PC-9 (cell line): ENCODE results near the gene PROC. TPM values are rescaled to one million over a fixed set of nuclear protein-coding genes. Genes with fewer than 3 reads are reported as not detected.
A peak's percentile ranks its signal among the peaks of the same experiment; 100 is the strongest.

Experiments
- BruUV-seq: library from RNA; stranded (reverse); fragments of 400-500 nt; replicated peaks from 2 replicates; lab custom pipeline; 2021; lab: Mats Ljungman, UMichigan
- CTCF ChIA-PET: fragments of 300-600 bp; sonication (Branson Sonifier 250); formaldehyde crosslinking; loops from one replicate; lab custom pipeline; 2022; ENCODE audit warnings: antibody characterized with exemption; lab: Charles Lee
- POLR2A ChIA-PET: fragments of 300-600 bp; sonication (Branson Sonifier 250); formaldehyde crosslinking; loops from one replicate; lab custom pipeline; 2022; ENCODE audit warnings: antibody characterized with exemption; ENCODE audit not compliant: unreplicated experiment; lab: Charles Lee
- DNase-seq, 2 experiments: peaks; one replicate each; pipeline versions ENCODE4 v3.0.0 to v3.0.0-alpha.2; 2015 to 2022; ENCODE audit warnings: mixed read lengths in 1 of 2
- H2AFZ ChIP-seq: fragments of 200-600 bp; sonication (generic); 2 replicates; pipeline ENCODE4 v1.8.1; 2017; ENCODE audit warnings: antibody characterized with exemption
- H3F3A ChIP-seq: fragments of 200-600 bp; sonication (generic); 2 replicates; pipeline ENCODE4 v1.8.1; 2017; ENCODE audit warnings: antibody characterized with exemption, mild to moderate bottlenecking, low read depth; ENCODE audit not compliant: insufficient read depth
- H3K27ac ChIP-seq: fragments of 200-600 bp; sonication (generic); 2 replicates; pipeline ENCODE4 v1.6.1; 2016; ENCODE audit warnings: mixed run types
- H3K27me3 ChIP-seq: fragments of 200-600 bp; sonication (generic); 2 replicates; pipeline ENCODE4 v1.6.1; 2016; ENCODE audit warnings: low read depth, mixed run types; ENCODE audit not compliant: insufficient read depth
- H3K36me3 ChIP-seq: fragments of 200-600 bp; sonication (generic); 2 replicates; pipeline ENCODE4 v1.6.1; 2016; ENCODE audit warnings: low read depth, mixed run types
- H3K4me1 ChIP-seq: fragments of 200-600 bp; sonication (generic); replicated peaks from 2 replicates; pipeline ENCODE4 v1.6.1; 2016; ENCODE audit warnings: mixed run types; ENCODE audit not compliant: insufficient read depth
- H3K4me2 ChIP-seq: fragments of 200-600 bp; sonication (generic); 2 replicates; pipeline ENCODE4 v1.6.1; 2017; ENCODE audit warnings: mixed run types
- H3K4me3 ChIP-seq: fragments of 200-600 bp; sonication (generic); 2 replicates; pipeline ENCODE4 v1.6.1; 2016; ENCODE audit warnings: mixed run types
- H3K79me2 ChIP-seq: fragments of 200-600 bp; sonication (generic); 2 replicates; pipeline ENCODE4 v1.6.1; 2017; ENCODE audit warnings: low read depth, mixed run types
- H3K9me2 ChIP-seq: fragments of 200-600 bp; sonication (generic); 2 replicates; pipeline ENCODE4 v1.8.1; 2017; ENCODE audit warnings: mild to moderate bottlenecking; ENCODE audit not compliant: insufficient read depth
- H3K9me3 ChIP-seq: fragments of 200-600 bp; sonication (generic); 2 replicates; pipeline ENCODE4 v1.8.1; 2016; ENCODE audit warnings: low read depth; ENCODE audit not compliant: insufficient read depth
- H4K20me1 ChIP-seq: fragments of 200-600 bp; sonication (generic); 2 replicates; pipeline ENCODE4 v1.8.1; 2017; ENCODE audit not compliant: insufficient read depth
- EZH2 ChIP-seq: fragments of 200-600 bp; sonication (generic); IDR thresholded peaks from 2 replicates; pipeline ENCODE4 v1.8.0; 2017; ENCODE audit warnings: antibody characterized with exemption, low read depth
- intact Hi-C: fragments of 100-400 bp; cut with micrococcal nuclease; formaldehyde crosslinking; loops from one replicate; pipeline ENCODE4 v1.10.0; 2022; ENCODE audit not compliant: unreplicated experiment
- total RNA-seq: library from RNA; stranded (reverse); gene quantifications from 2 replicates; pipeline ENCODE4 v1.2.3, GENCODE V29; 2021
- TF ChIP-seq, protein P1 (sequence below): fragments of 200-600 bp; sonication (generic); conservative IDR thresholded peaks from 2 replicates; pipeline ENCODE4 v1.6.1; 2017; ENCODE audit warnings: mixed run types, antibody characterized with exemption, mild to moderate bottlenecking, moderate library complexity

Gene PROC
- total RNA-seq, 1 experiment from 2014 or later, result 6.1 TPM

DNA sequence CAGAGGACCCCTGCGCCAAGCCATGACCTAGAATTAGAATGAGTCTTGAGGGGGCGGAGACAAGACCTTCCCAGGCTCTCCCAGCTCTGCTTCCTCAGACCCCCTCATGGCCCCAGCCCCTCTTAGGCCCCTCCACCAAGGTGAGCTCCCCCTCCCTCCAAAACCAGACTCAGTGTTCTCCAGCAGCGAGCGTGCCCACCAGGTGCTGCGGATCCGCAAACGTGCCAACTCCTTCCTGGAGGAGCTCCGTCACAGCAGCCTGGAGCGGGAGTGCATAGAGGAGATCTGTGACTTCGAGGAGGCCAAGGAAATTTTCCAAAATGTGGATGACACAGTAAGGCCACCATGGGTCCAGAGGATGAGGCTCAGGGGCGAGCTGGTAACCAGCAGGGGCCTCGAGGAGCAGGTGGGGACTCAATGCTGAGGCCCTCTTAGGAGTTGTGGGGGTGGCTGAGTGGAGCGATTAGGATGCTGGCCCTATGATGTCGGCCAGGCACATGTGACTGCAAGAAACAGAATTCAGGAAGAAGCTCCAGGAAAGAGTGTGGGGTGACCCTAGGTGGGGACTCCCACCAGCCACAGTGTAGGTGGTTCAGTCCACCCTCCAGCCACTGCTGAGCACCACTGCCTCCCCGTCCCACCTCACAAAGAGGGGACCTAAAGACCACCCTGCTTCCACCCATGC lies 3.0 kb downstream of the PROC start:
- Histone ChIP-seq H3K27me3 (no peaks in the 10 kb centered on the region), H3K36me3 (no peaks in the 10 kb centered on the region), H3K4me2 (no peak overlapping the region), H4K20me1 (no peaks in the 10 kb centered on the region), H3K9me2 (no peaks in the 10 kb centered on the region), H3K4me3 (no peak overlapping the region), H3F3A (peaks cover 8% of the 10 kb centered on the region), H2AFZ (no peak overlapping the region), H3K79me2 (no peaks in the 10 kb centered on the region), H3K27ac (no peak overlapping the region), H3K4me1 (peaks cover 15% of the 10 kb centered on the region), H3K9me3 (no peaks in the 10 kb centered on the region)
- CTCF ChIA-PET, result no interaction called here
- TF ChIP-seq, protein P1, sequence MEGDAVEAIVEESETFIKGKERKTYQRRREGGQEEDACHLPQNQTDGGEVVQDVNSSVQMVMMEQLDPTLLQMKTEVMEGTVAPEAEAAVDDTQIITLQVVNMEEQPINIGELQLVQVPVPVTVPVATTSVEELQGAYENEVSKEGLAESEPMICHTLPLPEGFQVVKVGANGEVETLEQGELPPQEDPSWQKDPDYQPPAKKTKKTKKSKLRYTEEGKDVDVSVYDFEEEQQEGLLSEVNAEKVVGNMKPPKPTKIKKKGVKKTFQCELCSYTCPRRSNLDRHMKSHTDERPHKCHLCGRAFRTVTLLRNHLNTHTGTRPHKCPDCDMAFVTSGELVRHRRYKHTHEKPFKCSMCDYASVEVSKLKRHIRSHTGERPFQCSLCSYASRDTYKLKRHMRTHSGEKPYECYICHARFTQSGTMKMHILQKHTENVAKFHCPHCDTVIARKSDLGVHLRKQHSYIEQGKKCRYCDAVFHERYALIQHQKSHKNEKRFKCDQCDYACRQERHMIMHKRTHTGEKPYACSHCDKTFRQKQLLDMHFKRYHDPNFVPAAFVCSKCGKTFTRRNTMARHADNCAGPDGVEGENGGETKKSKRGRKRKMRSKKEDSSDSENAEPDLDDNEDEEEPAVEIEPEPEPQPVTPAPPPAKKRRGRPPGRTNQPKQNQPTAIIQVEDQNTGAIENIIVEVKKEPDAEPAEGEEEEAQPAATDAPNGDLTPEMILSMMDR, result no peak
- DNase-seq, result no peak
- POLR2A ChIA-PET, result no interaction called here
- intact Hi-C loops, result loop anchor here (5.0 kb wide), 1 partner anchor 74 kb away; no protein-coding TSS in a partner anchor
- no TSS peak for BruUV-seq

DNA sequence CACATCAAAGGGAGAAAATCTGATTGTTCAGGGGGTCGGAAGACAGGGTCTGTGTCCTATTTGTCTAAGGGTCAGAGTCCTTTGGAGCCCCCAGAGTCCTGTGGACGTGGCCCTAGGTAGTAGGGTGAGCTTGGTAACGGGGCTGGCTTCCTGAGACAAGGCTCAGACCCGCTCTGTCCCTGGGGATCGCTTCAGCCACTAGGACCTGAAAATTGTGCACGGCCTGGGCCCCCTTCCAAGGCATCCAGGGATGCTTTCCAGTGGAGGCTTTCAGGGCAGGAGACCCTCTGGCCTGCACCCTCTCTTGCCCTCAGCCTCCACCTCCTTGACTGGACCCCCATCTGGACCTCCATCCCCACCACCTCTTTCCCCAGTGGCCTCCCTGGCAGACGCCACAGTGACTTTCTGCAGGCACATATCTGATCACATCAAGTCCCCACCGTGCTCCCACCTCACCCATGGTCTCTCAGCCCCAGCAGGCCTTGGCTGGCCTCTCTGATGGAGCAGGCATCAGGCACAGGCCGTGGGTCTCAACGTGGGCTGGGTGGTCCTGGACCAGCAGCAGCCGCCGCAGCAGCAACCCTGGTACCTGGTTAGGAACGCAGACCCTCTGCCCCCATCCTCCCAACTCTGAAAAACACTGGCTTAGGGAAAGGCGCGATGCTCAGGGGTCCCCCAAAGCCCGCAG lies 3.8 kb downstream of the PROC start:
- no peaks in the 10 kb centered on the region for H3K9me3 ChIP-seq
- H3K4me3 ChIP-seq, result no peak overlapping the region
- CTCF ChIA-PET, result no interaction called here
- no peak overlapping the region for H3K27ac ChIP-seq
- POLR2A ChIA-PET, result no interaction called here
- no TSS peak for BruUV-seq
- TF ChIP-seq, protein P1, result no peak
- TF ChIP-seq EZH2, result no peak
- H3K79me2 ChIP-seq, result no peaks in the 10 kb centered on the region
- H3K27me3 ChIP-seq, result no peaks in the 10 kb centered on the region
- DNase-seq, result no peak
- no peaks in the 10 kb centered on the region for H3K36me3 ChIP-seq
- peaks cover 8% of the 10 kb centered on the region for H3F3A ChIP-seq
- no peaks in the 10 kb centered on the region for H3K9me2 ChIP-seq
- intact Hi-C loops, result loop anchor here (5.0 kb wide), 1 partner anchor 75 kb away; no protein-coding TSS in a partner anchor
- H3K4me1 ChIP-seq, result peaks cover 8% of the 10 kb centered on the region
- H2AFZ ChIP-seq, result no peak overlapping the region
- no peak overlapping the region for H3K4me2 ChIP-seq
- H4K20me1 ChIP-seq, result no peaks in the 10 kb centered on the region

DNA sequence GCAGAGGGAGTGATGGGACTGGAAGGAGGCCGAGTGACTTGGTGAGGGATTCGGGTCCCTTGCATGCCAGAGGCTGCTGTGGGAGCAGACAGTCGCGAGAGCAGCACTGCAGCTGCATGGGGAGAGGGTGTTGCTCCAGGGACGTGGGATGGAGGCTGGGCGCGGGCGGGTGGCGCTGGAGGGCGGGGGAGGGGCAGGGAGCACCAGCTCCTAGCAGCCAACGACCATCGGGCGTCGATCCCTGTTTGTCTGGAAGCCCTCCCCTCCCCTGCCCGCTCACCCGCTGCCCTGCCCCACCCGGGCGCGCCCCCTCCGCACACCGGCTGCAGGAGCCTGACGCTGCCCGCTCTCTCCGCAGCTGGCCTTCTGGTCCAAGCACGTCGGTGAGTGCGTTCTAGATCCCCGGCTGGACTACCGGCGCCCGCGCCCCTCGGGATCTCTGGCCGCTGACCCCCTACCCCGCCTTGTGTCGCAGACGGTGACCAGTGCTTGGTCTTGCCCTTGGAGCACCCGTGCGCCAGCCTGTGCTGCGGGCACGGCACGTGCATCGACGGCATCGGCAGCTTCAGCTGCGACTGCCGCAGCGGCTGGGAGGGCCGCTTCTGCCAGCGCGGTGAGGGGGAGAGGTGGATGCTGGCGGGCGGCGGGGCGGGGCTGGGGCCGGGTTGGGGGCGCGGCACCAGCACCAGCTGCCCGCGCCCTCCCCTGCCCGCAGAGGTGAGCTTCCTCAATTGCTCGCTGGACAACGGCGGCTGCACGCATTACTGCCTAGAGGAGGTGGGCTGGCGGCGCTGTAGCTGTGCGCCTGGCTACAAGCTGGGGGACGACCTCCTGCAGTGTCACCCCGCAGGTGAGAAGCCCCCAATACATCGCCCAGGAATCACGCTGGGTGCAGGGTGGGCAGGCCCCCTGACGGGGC lies 4.6 kb downstream of the PROC start:
- H3F3A ChIP-seq, result peaks cover 8% of the 10 kb centered on the region
- no peaks in the 10 kb centered on the region for H3K36me3 ChIP-seq
- H3K9me3 ChIP-seq, result no peaks in the 10 kb centered on the region
- peak overlapping the region; percentile 95 for H2AFZ ChIP-seq
- peak in 1 of 2 experiments; percentile 43 for DNase-seq
- ChIA-PET POLR2A (no interaction called here), CTCF (no interaction called here)
- no TSS peak for BruUV-seq
- H3K4me3 ChIP-seq, result peak overlapping the region; percentile 97
- H3K27me3 ChIP-seq, result no peaks in the 10 kb centered on the region
- peaks cover 8% of the 10 kb centered on the region for H3K4me1 ChIP-seq
- TF ChIP-seq, protein P1, result no peak
- TF ChIP-seq EZH2, result no peak
- no peaks in the 10 kb centered on the region for H4K20me1 ChIP-seq
- no peaks in the 10 kb centered on the region for H3K79me2 ChIP-seq
- intact Hi-C loops, result loop anchor here (1.0 to 5.0 kb wide), 2 partner anchors 35 to 76 kb away; no protein-coding TSS in a partner anchor
- no peak overlapping the region for H3K27ac ChIP-seq
- H3K9me2 ChIP-seq, result no peaks in the 10 kb centered on the region
- peak overlapping the region; percentile 100 for H3K4me2 ChIP-seq
